Activated naive CD4-positive, alpha-beta T cell treated with anti-CD3 and anti-CD28 coated beads, Interleukin-2, amount 10 ng/mL, durations not matched to agents 7 days and 5 days (primary cell): ENCODE results near the gene LRFN3.
"Not testable (repeated sequence)": the region's sequence is repeated elsewhere in the genome, so short reads cannot be mapped to it uniquely, and the experiment has no call there.

ENCODE experiments used
- CTCF ChIA-PET: fragments of 350-600 bp; sonication (Branson Sonifier 250); formaldehyde crosslinking; loops from one replicate; lab custom pipeline; 2021; ENCODE audit warnings: antibody characterized with exemption; lab: Charles Lee
- DNase-seq: peaks from one replicate; pipeline ENCODE4 v3.0.0-alpha.2; 2020
- H3K27ac Mint-ChIP-seq: one replicate; pipeline ENCODE4 v1.8.0; 2021; ENCODE audit warnings: mild to moderate bottlenecking, moderate library complexity, mixed read lengths
- H3K27me3 Mint-ChIP-seq: one replicate; pipeline ENCODE4 v1.8.0; 2021; ENCODE audit warnings: mild to moderate bottlenecking, mixed read lengths
- H3K36me3 Mint-ChIP-seq: one replicate; pipeline ENCODE4 v1.8.0; 2021; ENCODE audit warnings: mixed read lengths
- H3K4me1 Mint-ChIP-seq: one replicate; pipeline ENCODE4 v1.8.0; 2021; ENCODE audit warnings: mixed read lengths
- H3K4me3 Mint-ChIP-seq: one replicate; pipeline ENCODE4 v1.8.0; 2021; ENCODE audit warnings: mild to moderate bottlenecking, moderate library complexity, mixed read lengths
- H3K9me3 Mint-ChIP-seq: one replicate; pipeline ENCODE4 v1.8.0; 2021; ENCODE audit warnings: mixed read lengths

LRFN3 gene

GRCh38 chr19:35958660-35959039, 22.5 kb downstream of the LRFN3 start:
- Mint-ChIP-seq H3K36me3 (peaks cover 6% of the 10 kb centered on the region), H3K27ac (no peak overlapping the region), H3K4me1 (peaks cover 30% of the 10 kb centered on the region), H3K9me3 (peaks cover 7% of the 10 kb centered on the region), H3K27me3 (peaks cover 47% of the 10 kb centered on the region), H3K4me3 (peak overlapping the region; percentile 28)
- no peak for DNase-seq
- CTCF ChIA-PET = interaction anchor here (0.8 to 1.8 kb wide), 10 partner anchors 9 to 97 kb away, joined by 3 to 6 read pairs (median 4); partner anchors contain the start of gene ALKBH6

GRCh38 chr19:35959040-35959967, 23.1 kb downstream of the LRFN3 start:
- H3K27ac Mint-ChIP-seq = no peak overlapping the region

GRCh38 chr19:35959968-35960320, 23.8 kb downstream of the LRFN3 start:
- Mint-ChIP-seq H3K36me3 (peaks cover 6% of the 10 kb centered on the region), H3K27ac (no peak overlapping the region), H3K4me3 (no peak overlapping the region), H3K27me3 (peaks cover 49% of the 10 kb centered on the region), H3K4me1 (peaks cover 21% of the 10 kb centered on the region), H3K9me3 (peaks cover 7% of the 10 kb centered on the region)
- CTCF ChIA-PET = no interaction called here
- DNase-seq = no peak

More at GRCh38 chr19:35959040-35959967, 23.1 kb downstream of the LRFN3 start:
- peak; percentile 81 for DNase-seq
- CTCF ChIA-PET = interaction anchor here (0.8 to 1.8 kb wide), 9 partner anchors 9 to 96 kb away, joined by 3 to 6 read pairs (median 4); partner anchors contain the start of gene ALKBH6
- H3K36me3 Mint-ChIP-seq = peaks cover 6% of the 10 kb centered on the region
- H3K9me3 Mint-ChIP-seq = peaks cover 7% of the 10 kb centered on the region
- H3K27me3 Mint-ChIP-seq = peaks cover 49% of the 10 kb centered on the region
- peak overlapping the region; percentile 28 for H3K4me3 Mint-ChIP-seq
- H3K4me1 Mint-ChIP-seq = peaks cover 24% of the 10 kb centered on the region

GRCh38 chr19:35960432-35960972, 24.3 kb downstream of the LRFN3 start:
- Mint-ChIP-seq H3K9me3 (peaks cover 7% of the 10 kb centered on the region), H3K36me3 (peaks cover 6% of the 10 kb centered on the region), H3K4me3 (peak overlapping the region; percentile 26), H3K27me3 (peaks cover 49% of the 10 kb centered on the region), H3K27ac (no peak overlapping the region), H3K4me1 (peaks cover 18% of the 10 kb centered on the region)
- CTCF ChIA-PET = no interaction called here
- DNase-seq = no peak

DNA sequence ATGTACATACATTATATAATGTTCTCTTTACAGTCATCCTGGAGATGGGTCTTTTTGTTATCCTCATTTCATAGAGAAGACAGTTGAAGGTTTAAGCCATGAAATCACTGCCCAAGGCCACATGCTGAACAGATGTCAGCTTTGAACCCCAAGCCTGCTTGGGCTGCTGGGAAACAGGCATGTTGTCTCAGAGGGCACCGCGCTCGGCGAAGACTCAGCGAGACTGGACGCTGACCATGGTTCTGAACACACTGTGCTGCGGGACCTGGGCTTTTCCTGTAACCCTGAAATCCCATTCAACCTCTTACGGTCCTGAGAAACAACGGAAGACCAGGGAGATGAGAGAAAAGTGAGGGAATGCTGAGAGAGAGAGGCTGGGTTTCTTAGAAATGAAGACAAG, 27.3 kb downstream of the LRFN3 start:
- H3K27ac Mint-ChIP-seq = no peak overlapping the region
- H3K4me3 Mint-ChIP-seq = no peak overlapping the region
- H3K9me3 Mint-ChIP-seq = no peaks in the 10 kb centered on the region
- CTCF ChIA-PET = no interaction called here
- peaks cover 11% of the 10 kb centered on the region for H3K4me1 Mint-ChIP-seq
- peaks cover 34% of the 10 kb centered on the region for H3K27me3 Mint-ChIP-seq
- peak; percentile 77 for DNase-seq
- no peaks in the 10 kb centered on the region for H3K36me3 Mint-ChIP-seq

DNA sequence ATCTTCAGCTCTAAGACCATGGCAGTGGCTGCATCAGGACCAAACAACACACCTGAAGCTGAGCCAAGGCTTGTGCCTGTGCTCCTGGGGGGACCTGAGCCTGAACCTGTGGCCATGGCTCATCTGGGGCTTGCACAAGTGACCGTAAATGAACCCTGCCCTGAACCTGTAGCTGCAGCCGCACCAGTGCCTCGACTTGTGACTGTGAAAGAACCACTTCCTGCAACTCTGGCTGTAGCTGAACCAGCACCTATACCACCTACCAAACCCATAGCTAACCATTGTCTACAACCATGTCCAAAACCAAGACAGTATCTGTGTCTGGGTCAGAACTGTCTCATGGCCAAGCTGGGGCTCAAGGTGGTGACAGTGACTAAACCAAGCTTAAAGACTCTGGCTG, 30.6 kb downstream of the LRFN3 start:
- Mint-ChIP-seq H3K4me1 (no peaks in the 10 kb centered on the region), H3K36me3 (no peaks in the 10 kb centered on the region), H3K9me3 (no peaks in the 10 kb centered on the region), H3K4me3 (no peak overlapping the region), H3K27ac (no peak overlapping the region), H3K27me3 (peaks cover 5% of the 10 kb centered on the region)
- no peak for DNase-seq
- CTCF ChIA-PET = no interaction called here

DNA sequence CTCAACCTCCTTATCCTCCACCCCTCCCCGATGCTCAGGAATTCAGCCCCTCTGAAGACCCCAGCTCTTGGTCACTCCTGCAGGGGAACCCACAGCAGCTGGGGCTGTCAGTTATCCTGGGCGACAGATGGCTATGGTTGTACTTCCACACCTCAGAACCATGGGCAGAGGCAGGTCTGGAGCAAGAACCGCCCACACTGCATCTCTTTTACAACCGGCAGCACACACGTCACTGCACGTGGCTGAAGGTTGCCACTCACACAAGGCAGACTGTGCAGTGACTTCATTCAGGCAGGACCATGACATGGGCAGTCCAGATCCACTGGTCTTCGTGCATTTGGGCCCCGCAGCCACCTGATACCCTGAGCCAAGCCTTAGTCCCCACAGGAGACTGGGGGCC, 37.3 kb downstream of the LRFN3 start:
- Mint-ChIP-seq H3K27ac (no peak overlapping the region), H3K36me3 (no peaks in the 10 kb centered on the region), H3K4me3 (no peak overlapping the region), H3K9me3 (no peaks in the 10 kb centered on the region), H3K27me3 (peaks cover 9% of the 10 kb centered on the region), H3K4me1 (no peaks in the 10 kb centered on the region)
- no peak for DNase-seq
- CTCF ChIA-PET = interaction anchor here (1.5 kb wide), 1 partner anchor 17 kb away, joined by 3 read pairs; no protein-coding TSS in a partner anchor

DNA sequence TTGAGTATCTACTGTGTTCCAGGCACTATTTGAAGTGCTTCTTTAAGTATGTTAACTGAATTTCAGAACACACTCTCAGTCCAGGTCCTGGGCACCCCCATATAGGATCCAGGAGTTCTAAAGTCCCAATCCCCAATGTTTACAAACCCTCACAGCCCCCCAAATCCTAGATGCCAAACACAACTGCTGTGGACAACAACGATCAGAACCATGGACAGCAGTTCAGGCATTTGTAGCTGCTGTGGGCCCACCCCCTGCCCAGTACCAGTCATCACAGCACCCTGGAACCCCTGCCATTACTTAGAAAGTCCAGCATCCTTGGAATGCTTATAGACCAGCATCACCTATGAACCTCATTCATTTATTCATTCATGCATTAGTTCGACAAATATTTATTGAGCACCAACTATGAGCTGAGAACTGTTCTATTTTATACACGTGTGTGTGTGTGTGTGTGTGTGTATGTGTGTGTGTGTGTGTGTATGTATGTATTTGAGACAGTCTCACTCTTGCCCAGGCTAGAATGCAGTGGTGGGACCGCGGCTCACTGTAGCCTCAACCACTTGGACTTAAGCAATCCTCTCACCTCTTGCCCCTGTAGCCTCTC, 39.5 kb downstream of the LRFN3 start:
- Mint-ChIP-seq H3K36me3 (no peaks in the 10 kb centered on the region), H3K27ac (no peak overlapping the region), H3K4me3 (no peak overlapping the region), H3K4me1 (no peaks in the 10 kb centered on the region), H3K9me3 (no peaks in the 10 kb centered on the region), H3K27me3 (peaks cover 18% of the 10 kb centered on the region)
- CTCF ChIA-PET = interaction anchor here (1.0 to 1.6 kb wide), 2 partner anchors 8 to 17 kb away, joined by 3 to 4 read pairs; no protein-coding TSS in a partner anchor
- DNase-seq = peak; percentile 59

DNA sequence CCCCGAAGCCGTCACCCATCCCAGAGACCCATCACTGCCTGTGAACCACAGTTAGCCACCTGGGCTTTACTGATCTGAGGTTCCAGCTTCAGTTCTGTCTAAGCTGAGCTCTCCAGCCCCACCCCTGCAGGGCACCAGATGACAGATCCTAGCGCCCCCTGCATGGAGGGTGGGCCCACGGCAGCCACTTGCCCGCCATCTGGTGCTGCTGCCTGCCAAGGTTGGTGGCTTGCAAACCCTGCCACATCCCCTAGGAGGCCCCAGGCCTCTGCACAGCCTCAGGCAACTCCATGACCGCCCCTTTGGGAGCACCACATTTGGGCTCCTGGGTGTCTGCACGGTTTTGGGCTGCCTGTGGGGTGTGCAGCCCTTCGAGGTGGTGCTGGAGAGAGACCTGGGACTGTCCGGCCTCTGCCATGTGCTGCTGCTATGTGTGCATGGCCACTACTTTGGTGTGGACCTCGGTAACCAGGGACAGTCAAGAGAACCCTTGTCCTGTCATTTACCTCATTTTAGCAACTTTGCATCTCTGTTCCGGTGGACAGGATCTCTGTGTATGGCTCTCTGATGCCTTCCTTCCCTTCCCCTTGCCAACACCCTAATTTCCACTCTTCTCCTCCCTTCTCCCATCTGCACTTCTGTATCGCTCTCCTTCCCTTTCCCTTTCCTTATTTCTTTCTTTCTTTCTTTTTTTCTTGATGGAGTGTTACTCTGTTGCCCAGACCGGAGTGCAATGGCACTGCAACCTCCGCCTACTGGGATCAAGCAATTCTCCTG, 41.5 kb downstream of the LRFN3 start:
- Mint-ChIP-seq H3K27ac (no peak overlapping the region), H3K27me3 (peaks cover 28% of the 10 kb centered on the region), H3K9me3 (no peaks in the 10 kb centered on the region), H3K36me3 (no peaks in the 10 kb centered on the region), H3K4me1 (no peaks in the 10 kb centered on the region), H3K4me3 (no peak overlapping the region)
- peak; percentile 48 for DNase-seq
- CTCF ChIA-PET = interaction anchor here (1.5 to 1.6 kb wide), 2 partner anchors 12 to 19 kb away, joined by 4 read pairs; no protein-coding TSS in a partner anchor

DNA sequence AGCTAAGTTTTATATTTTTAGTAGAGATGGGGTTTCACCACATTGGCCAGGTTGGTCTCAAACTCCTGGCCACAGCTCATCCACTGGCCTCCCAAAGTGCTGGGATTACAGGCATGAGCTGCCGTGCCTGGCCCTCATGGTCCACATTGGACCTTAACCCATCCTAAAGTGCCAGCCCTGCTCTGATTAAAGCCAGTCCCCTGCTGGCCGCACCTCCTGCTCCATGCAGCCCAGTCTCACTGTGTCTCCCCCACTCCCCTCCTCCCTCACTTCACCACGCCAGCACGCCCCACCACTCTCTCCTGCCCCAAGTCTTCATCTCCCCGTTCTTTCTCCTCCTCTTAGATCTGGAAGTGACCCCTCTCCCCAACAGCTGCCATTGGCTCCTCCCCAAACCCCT, 42.1 kb downstream of the LRFN3 start:
- Mint-ChIP-seq H3K27me3 (peaks cover 32% of the 10 kb centered on the region), H3K9me3 (no peaks in the 10 kb centered on the region), H3K4me1 (no peaks in the 10 kb centered on the region), H3K27ac (no peak overlapping the region), H3K36me3 (no peaks in the 10 kb centered on the region), H3K4me3 (no peak overlapping the region)
- no peak for DNase-seq
- CTCF ChIA-PET = no interaction called here

GRCh38 chr19:35978832-35979365, 42.7 kb downstream of the LRFN3 start:
- CTCF ChIA-PET = no interaction called here
- no peak for DNase-seq
- Mint-ChIP-seq H3K4me3 (no peak overlapping the region), H3K27ac (no peak overlapping the region), H3K9me3 (no peaks in the 10 kb centered on the region), H3K4me1 (no peaks in the 10 kb centered on the region), H3K27me3 (peaks cover 34% of the 10 kb centered on the region), H3K36me3 (no peaks in the 10 kb centered on the region)

DNA sequence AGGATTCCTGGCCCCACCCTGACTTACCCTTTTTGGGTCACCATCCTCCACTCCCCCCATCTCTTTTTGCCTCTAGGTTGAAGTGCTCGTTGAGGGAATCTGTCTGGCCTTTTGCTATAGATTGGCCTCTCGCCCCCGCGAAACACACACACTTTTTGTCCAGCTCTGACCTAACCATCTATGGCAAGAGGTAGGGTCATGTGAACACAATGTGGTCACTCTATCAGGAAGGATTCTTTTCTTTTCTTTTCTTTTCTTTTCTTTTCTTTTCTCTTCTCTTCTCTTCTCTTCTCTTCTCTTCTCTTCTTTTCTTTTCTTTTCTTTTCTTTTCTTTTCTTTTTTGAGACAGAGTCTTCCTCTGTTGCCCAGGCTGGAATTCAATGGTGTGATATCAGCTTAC, 44.8 kb downstream of the LRFN3 start:
- H3K27ac Mint-ChIP-seq, H3K9me3 Mint-ChIP-seq, H3K4me3 Mint-ChIP-seq, H3K4me1 Mint-ChIP-seq, CTCF ChIA-PET, H3K36me3 Mint-ChIP-seq, DNase-seq: not testable (repeated sequence)
- peaks cover 41% of the 10 kb centered on the region for H3K27me3 Mint-ChIP-seq

DNA sequence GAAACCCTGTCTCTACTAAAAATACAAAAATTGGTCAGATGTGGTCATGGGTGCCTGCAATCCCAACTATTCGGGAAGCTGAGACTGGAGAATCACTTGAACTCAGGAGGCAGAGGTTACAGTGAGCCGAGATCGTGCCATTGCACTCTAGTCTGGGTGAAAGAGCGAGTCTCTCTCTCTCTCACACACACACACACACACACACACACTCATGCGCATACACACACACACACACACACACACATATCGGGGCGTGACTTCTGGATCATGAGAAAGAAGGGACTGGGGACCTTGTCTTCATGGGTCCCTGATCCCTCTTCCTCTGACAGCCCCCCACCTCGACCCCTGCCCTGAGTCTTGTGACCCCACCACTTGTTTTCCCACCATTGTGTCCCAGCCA, 47.0 kb downstream of the LRFN3 start:
- Mint-ChIP-seq H3K27me3 (peaks cover 62% of the 10 kb centered on the region), H3K4me3 (no peak overlapping the region), H3K4me1 (peaks cover 5% of the 10 kb centered on the region), H3K9me3 (no peaks in the 10 kb centered on the region), H3K36me3 (no peaks in the 10 kb centered on the region), H3K27ac (no peak overlapping the region)
- no peak for DNase-seq
- CTCF ChIA-PET = interaction anchor here (1.1 kb wide), 1 partner anchor 8 kb away, joined by 3 read pairs; no protein-coding TSS in a partner anchor
